ENCODE measurements around the gene SNRPD3.
"Not testable (repeated sequence)": the region's sequence is repeated elsewhere in the genome, so short reads cannot be mapped to it uniquely, and the experiment has no call there.

The SNRPD3 gene

DNA sequence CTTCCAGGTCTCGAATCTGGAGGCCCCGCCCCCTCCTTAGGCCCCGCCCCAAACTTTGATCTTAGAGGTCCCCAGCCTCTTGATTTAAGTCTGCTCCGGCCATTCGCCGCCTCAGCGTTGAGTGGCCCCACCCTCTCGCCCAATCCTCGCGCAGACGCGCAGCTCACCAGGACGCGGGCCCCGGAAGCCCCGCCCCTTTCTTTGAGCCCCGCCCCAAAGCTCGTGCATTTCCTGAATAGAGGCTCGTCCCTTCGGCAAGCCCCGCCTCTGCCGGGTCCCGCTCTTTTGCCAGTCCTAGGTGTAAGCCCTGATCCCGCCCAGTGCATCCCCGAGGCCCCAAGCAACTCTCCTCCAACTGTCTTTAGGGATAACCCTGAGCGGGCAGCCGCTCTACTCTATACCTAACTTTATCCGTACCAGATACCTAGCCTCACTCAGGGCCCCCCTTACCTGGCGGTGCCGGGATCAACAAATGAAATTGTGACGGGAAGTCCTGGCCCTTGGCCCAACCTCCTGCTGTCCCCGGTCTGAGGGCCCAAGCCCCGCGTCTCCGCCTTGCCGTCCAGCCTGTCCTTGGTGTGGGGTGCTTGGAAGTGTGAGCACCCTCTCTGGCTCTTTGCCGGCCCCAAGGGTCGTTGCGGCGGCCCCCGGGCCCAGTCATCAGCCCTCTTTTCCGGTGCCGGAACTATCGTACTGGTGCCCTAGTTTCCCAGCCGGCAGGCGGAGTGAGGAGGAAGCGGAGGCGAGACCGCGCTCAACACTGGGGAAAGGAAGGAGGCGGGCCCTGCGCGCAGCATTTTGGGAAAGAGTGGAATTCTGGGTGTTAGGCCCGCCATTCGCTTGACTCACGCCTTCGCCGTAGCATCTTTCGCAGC lies at the start of gene SNRPD3:
TSS of gene SNRPD3 (plus strand) at position 835 of the 875 bp plus-strand sequence. CDS start 1,676 bp downstream, outside the sequence.
- DNase-seq: peak; percentile 97 to 99

DNA sequence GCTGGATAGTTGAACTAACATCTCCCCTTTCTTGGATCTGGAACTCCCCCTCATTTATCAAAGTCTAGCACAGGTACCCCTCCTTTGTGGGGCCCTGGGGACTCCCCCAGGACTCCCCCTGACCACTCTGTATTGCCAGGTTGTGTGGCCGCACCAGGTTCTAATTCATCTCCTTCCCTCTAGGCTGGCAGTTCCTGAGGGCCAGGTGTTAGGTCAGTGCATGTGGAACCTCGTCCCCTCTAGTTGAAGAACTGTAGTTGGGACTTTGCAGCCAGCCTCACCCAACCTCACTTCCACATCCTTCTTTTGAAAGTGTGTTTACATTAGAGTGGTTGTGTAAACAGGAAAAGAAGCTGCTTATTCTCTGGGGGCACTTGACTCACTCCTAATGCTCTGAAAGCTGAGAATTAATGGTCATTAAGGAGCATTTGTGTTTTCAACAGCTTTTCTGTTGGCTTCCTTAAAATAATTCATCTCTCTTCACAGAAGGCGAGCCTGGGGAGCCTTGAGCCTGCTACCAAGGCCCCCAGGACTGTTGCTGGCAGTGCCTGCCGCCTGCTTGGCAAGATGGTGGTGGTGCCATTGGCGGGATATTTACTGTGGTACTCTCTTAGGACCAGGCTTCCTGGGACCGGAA lies 48.9 kb upstream of the SNRPD3 start:
- DNase-seq: peak in 1 of 2 experiments; percentile 37

GRCh38 chr22:24507716-24508115 lies 48.1 kb upstream of the SNRPD3 start:
- no peak for DNase-seq

GRCh38 chr22:24510637-24511625 lies 44.9 kb upstream of the SNRPD3 start:
- DNase-seq: no peak

DNA sequence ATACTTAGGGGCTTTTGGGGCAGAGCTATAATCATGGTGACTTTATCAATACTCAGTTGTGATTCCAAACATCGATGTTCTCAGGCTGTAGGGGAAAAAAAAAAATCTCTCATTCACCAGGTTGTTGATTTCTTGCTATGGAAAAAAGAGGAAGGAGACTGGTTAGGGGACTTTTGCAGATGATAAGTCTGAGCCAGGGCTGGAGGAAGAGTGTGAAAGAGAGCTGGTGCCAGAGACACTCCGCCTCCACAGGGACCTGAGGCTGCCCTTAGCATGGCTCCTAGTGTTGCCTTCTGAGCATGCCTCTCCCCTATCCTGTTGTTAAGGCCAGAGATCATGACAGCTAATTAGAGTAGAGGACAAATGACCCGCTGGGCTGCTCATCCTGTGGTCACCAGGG lies 43.8 kb upstream of the SNRPD3 start:
- DNase-seq: no peak

DNA sequence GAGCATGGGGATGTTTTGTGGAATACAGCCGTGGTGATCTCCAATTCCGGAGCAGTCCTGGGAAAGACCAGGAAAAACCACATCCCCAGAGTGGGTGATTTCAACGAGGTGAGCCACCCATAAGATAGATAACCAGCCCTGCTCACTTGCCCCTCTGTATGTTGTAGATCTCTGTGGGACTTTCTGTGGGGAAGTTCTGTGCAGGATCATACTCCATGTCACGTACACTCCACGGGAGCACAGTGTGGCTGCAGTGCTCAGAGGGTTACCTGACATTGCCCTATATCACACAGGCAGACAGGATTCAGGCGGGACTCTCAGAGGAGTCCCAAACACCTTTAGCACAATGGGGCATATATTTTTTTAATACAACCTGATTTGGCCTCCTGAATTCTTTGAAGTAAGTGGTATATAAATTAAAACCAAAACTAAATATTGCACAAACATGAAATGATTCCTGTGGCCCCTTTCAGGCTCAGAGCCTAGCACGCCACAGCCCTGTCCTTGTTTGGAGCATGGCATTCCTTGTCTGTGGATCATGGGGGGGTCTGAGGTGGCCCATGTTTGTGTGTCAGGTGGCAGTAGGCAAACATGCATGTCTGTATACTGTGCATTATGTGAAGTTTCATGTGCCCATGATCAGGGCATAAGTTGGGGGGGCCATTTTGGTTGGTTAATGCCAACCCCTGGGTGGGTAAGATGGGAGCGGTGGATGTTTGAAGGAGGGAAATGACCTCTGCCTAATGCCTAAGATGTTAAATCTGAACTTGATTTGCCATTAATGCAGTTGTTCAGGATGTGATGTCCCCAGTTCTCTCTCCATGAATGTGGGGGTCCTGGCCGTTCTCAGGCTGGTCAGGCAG lies 42.2 kb upstream of the SNRPD3 start:
- DNase-seq: no peak

- peak; percentile 27 to 87 for DNase-seq
Observed at GRCh38 chr22:24514241-24515026, 41.4 kb upstream of the SNRPD3 start.

GRCh38 chr22:24515027-24515338 lies 40.8 kb upstream of the SNRPD3 start:
- no peak for DNase-seq

DNA sequence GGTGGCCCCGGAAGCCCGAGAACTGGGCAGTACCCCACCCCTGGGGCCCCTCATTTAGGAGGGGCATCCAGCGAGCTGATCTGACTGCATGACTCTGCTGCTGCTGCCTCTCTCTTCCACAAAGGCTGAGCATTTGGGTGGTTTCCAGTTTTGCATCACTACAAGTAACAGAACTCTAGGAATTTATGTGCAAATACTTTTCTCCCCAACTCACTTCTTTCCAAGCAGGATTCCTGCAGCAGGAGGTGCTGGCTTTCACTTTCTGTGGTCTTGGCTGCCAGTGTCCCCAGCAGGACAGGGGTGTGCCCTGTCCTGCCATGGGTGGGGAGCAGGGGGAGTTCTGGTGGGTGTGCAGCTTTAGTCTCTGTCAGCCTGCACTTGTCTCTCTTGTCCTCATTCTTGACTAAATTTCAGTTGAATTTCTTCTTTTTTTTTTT lies 39.5 kb upstream of the SNRPD3 start:
- DNase-seq: no peak

- no peak for DNase-seq
Observed at GRCh38 chr22:24517446-24517845, 38.4 kb upstream of the SNRPD3 start.

GRCh38 chr22:24518228-24518627 lies 37.6 kb upstream of the SNRPD3 start:
- no peak for DNase-seq

DNA sequence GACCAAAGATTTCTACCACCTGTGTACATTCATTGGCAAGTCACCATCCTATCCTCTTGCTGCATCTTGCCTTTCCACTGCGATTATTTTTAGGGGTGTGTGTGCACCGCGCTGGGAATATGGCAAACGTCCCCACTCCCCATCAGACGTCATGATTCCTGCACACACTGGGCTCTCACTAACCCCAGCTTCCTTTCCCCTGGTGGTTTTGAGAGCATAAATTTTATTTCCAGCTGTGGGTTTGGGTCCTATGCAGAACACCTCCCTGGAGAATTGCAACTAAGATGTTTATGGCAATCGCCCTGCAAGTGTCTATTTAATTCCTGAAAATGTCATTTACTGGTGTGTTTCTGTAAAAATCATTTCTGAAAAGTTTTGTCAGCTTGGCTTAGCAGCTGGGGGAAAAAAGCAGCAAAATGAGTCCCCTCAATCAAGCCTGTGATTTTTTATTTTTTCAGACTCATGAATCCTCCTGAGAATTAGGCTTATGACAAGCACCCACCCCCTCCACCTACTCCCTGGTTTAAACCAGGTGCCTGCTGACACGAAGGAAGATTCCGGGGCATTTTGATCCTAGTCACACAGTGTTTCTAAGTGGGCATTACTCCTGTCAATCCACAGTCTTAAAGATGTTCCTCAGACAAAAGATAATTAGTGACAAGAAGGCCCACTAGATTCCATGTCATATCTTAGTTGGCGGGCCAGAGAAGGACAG lies 36.9 kb upstream of the SNRPD3 start:
- no peak for DNase-seq

- no peak for DNase-seq
Observed at GRCh38 chr22:24519496-24519895, 36.3 kb upstream of the SNRPD3 start.

DNA sequence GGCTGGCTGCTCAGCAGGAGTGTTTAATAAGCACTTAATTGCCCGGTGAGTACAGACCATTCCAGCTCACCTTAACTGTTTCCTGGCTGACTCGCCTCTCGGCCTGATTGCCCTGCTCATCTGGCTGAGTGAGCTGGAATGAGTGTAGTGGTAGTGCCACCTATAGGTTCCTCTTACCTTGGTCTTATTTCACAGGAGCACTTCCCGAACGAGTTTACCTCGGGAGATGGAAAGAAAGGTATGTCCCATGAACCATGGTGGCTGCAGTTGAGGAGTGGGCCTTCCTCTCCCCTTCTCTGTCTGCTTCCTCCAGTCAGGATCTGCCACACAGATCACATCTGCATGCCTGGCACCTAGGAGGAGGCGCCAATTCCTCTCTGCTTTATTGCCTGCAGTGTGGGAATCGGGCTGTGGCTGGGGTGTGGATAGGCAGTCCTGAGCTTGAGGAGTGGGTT lies 34.0 kb upstream of the SNRPD3 start:
- DNase-seq: peak; percentile 83 to 96

DNA sequence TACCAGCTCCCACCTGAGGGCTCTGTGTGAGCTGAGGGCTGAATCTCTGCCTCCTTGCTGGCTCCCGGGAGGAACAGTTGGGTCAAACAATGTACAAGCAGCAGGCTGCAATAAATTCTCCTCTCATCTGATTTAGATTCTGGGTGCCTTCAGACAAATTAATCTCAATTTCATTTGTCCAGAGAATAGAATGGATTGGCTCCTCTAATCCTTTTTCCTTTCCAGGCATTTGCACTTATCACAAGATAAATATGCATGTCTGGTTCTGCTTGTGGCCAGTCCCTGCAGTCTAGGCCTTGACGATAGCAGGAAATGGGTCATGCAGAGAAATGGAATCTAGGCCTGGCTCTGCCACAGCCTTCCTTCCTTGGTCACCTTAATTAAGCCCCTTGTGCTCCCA lies 31.9 kb upstream of the SNRPD3 start:
- DNase-seq: no peak

- DNase-seq: peak; percentile 67 to 80
Observed at GRCh38 chr22:24525416-24526037, 30.3 kb upstream of the SNRPD3 start.

- DNase-seq: no peak
Observed at GRCh38 chr22:24526191-24526590, 29.6 kb upstream of the SNRPD3 start.

- DNase-seq: no peak
Observed at GRCh38 chr22:24529898-24530297, 25.9 kb upstream of the SNRPD3 start.

- not testable (repeated sequence) for DNase-seq
Observed at GRCh38 chr22:24530968-24531367, 24.8 kb upstream of the SNRPD3 start.

GRCh38 chr22:24532075-24532474 lies 23.7 kb upstream of the SNRPD3 start:
- no peak for DNase-seq

Data from NCI-H524 (cell line).